Muscle of leg (tissue), 11 donors: ENCODE results near the gene HTRA2. TPM values are rescaled to one million over a fixed set of nuclear protein-coding genes. Genes with fewer than 3 reads are reported as not detected.

Experiments used
- DNase-seq: peaks from one replicate; pipeline ENCODE4 v3.0.0; 2013
- H3K27ac ChIP-seq: one replicate; pipeline ENCODE4 v1.5.1; 2013; ENCODE audit warnings: mild to moderate bottlenecking, low read length, control low read depth
- H3K27me3 ChIP-seq: one replicate; pipeline ENCODE4 v1.6.1; 2013; ENCODE audit warnings: low read length; ENCODE audit not compliant: control insufficient read depth, insufficient read depth
- H3K36me3 ChIP-seq: one replicate; pipeline ENCODE4 v1.6.1; 2013; ENCODE audit warnings: low read length; ENCODE audit not compliant: control insufficient read depth, insufficient read depth
- H3K4me1 ChIP-seq: one replicate; pipeline ENCODE4 v1.6.1; 2013; ENCODE audit warnings: low read length; ENCODE audit not compliant: control insufficient read depth, insufficient read depth
- H3K4me3 ChIP-seq: one replicate; pipeline ENCODE4 v1.5.1; 2013; ENCODE audit warnings: low read length, control low read depth
- H3K9me3 ChIP-seq: replicated peaks from 2 replicates; pipeline ENCODE4 v1.6.1; 2013; ENCODE audit warnings: low read depth, low read length; ENCODE audit not compliant: control insufficient read depth
- WGBS: methylation state at CpG from one replicate; pipeline ENCODE4 v1.1.5; 2013; ENCODE audit warnings: missing lambda C conversion rate; ENCODE audit not compliant: insufficient coverage; 5-methylcytosine and 5-hydroxymethylcytosine counted together
- polyA plus RNA-seq, 8 donors: library from polyadenylated mRNA; unstranded; fragments of 120-200 nt; gene quantifications; one replicate each; pipeline versions ENCODE4 v1.2.1 to v1.2.3, GENCODE V29; 2013; ENCODE audit warnings: inconsistent platforms in 1 of 8, low replicate concordance in 1 of 8; ENCODE audit not compliant: insufficient read length in 8 of 8, insufficient read depth in 1 of 8
- total RNA-seq: library from RNA; stranded (reverse); fragments of 120-200 nt; gene quantifications from one replicate; pipeline ENCODE4 v1.2.4, GENCODE V29; 2013

HTRA2 gene
- total and polyA plus RNA-seq, 9 donors, result 26.1 to 33.0 (median 30.2) TPM

GRCh38 chr2:74576211-74576862 is 46.6 kb downstream of the HTRA2 start:
- Histone ChIP-seq H3K27ac (no peak overlapping the region), H3K36me3 (no peaks in the 10 kb centered on the region), H3K4me1 (peaks cover 11% of the 10 kb centered on the region), H3K27me3 (no peaks in the 10 kb centered on the region), H3K9me3 (no peaks in the 10 kb centered on the region), H3K4me3 (no peak overlapping the region)
- DNase-seq, result no peak
- whole genome bisulfite sequencing, result 100% methylated on average over 1 of the region's 7 CpGs

GRCh38 chr2:74576863-74577229 is 47.1 kb downstream of the HTRA2 start:
- Histone ChIP-seq H3K4me3 (no peak overlapping the region), H3K27ac (no peak overlapping the region)
- WGBS, result no CpG with 5 or more reads among the region's 1 CpG

GRCh38 chr2:74577448-74577847 is 47.7 kb downstream of the HTRA2 start:
- DNase-seq, result peak; percentile 69

More at GRCh38 chr2:74576863-74577229, 47.1 kb downstream of the HTRA2 start:
- Histone ChIP-seq H3K9me3 (no peaks in the 10 kb centered on the region), H3K36me3 (no peaks in the 10 kb centered on the region), H3K27me3 (no peaks in the 10 kb centered on the region), H3K4me1 (peaks cover 11% of the 10 kb centered on the region)
- DNase-seq, result peak; percentile 90

GRCh38 chr2:74578408-74578807 is 48.7 kb downstream of the HTRA2 start:
- Histone ChIP-seq H3K4me1 (peaks cover 13% of the 10 kb centered on the region), H3K9me3 (no peaks in the 10 kb centered on the region), H3K27me3 (no peaks in the 10 kb centered on the region), H3K4me3 (no peak overlapping the region), H3K36me3 (no peaks in the 10 kb centered on the region), H3K27ac (no peak overlapping the region)
- DNase-seq, result no peak
- 88% methylated on average over 3 of the region's 3 CpGs for WGBS

More at GRCh38 chr2:74577448-74577847, 47.7 kb downstream of the HTRA2 start:
- WGBS, result no CpG with 5 or more reads among the region's 2 CpGs
- Histone ChIP-seq H3K36me3 (no peaks in the 10 kb centered on the region), H3K27ac (no peak overlapping the region), H3K27me3 (no peaks in the 10 kb centered on the region), H3K9me3 (no peaks in the 10 kb centered on the region), H3K4me1 (peaks cover 11% of the 10 kb centered on the region), H3K4me3 (no peak overlapping the region)

GRCh38 chr2:74581463-74581862 is 51.7 kb downstream of the HTRA2 start:
- no peak overlapping the region for H3K4me3 ChIP-seq
- no peak overlapping the region for H3K27ac ChIP-seq
- no peaks in the 10 kb centered on the region for H3K27me3 ChIP-seq
- peaks cover 8% of the 10 kb centered on the region for H3K4me1 ChIP-seq
- H3K36me3 ChIP-seq, result no peaks in the 10 kb centered on the region
- no CpG with 5 or more reads among the region's 3 CpGs for WGBS
- DNase-seq, result no peak
- H3K9me3 ChIP-seq, result no peaks in the 10 kb centered on the region

GRCh38 chr2:74582184-74582583 is 52.5 kb downstream of the HTRA2 start:
- H3K4me3 ChIP-seq, result no peak overlapping the region
- no peak for DNase-seq
- H3K4me1 ChIP-seq, result peaks cover 5% of the 10 kb centered on the region

More at GRCh38 chr2:74582184-74582583, 52.5 kb downstream of the HTRA2 start:
- Histone ChIP-seq H3K36me3 (no peaks in the 10 kb centered on the region), H3K27me3 (no peaks in the 10 kb centered on the region), H3K27ac (no peak overlapping the region), H3K9me3 (no peaks in the 10 kb centered on the region)
- WGBS, result no CpG with 5 or more reads among the region's 2 CpGs

Other genes starting within 250 kb of the HTRA2 start
- 2.2 TPM for gene SLC4A5, start 186.5 kb upstream of the HTRA2 start, total RNA-seq
- 1 to 10 TPM; 1.2 to 2.2 (median 1.6) TPM for gene SLC4A5, start 186.5 kb upstream of the HTRA2 start, polyA plus RNA-seq
- 56.6 TPM for gene DCTN1, start 149.6 kb upstream of the HTRA2 start, total RNA-seq
- gene DCTN1, start 149.6 kb upstream of the HTRA2 start, polyA plus RNA-seq, result 100 to 1,000 TPM in 7 of 8 donors, 10 to 100 TPM in 1; 96.4 to 129 (median 108) TPM
- gene C2orf81, start 108.3 kb upstream of the HTRA2 start, total RNA-seq, result 1.4 TPM
- 1 to 10 TPM; 2.2 to 3.6 (median 2.7) TPM for gene C2orf81, start 108.3 kb upstream of the HTRA2 start, polyA plus RNA-seq
- 7.5 TPM for gene WDR54, start 108.2 kb upstream of the HTRA2 start, total RNA-seq
- gene WDR54, start 108.2 kb upstream of the HTRA2 start, polyA plus RNA-seq, result 10 to 100 TPM in 7 of 8 donors, 1 to 10 TPM in 1; 8.8 to 15.8 (median 12.0) TPM
- gene RTKN, start 88.0 kb upstream of the HTRA2 start, total RNA-seq, result 46.1 TPM
- gene RTKN, start 88.0 kb upstream of the HTRA2 start, polyA plus RNA-seq, result 10 to 100 TPM; 35.4 to 58.5 (median 49.4) TPM
- 21.1 TPM for gene INO80B, start 74.8 kb upstream of the HTRA2 start, total RNA-seq
- 10 to 100 TPM; 15.9 to 26.5 (median 21.5) TPM for gene INO80B, start 74.8 kb upstream of the HTRA2 start, polyA plus RNA-seq
- 44.3 TPM for gene WBP1, start 71.5 kb upstream of the HTRA2 start, total RNA-seq
- 10 to 100 TPM; 56.0 to 74.9 (median 66.8) TPM for gene WBP1, start 71.5 kb upstream of the HTRA2 start, polyA plus RNA-seq
- 32.0 TPM for gene MOGS, start 64.6 kb upstream of the HTRA2 start, total RNA-seq
- 10 to 100 TPM; 33.8 to 41.3 (median 36.8) TPM for gene MOGS, start 64.6 kb upstream of the HTRA2 start, polyA plus RNA-seq
- gene MRPL53, start 57.3 kb upstream of the HTRA2 start, total RNA-seq, result 81.1 TPM
- gene MRPL53, start 57.3 kb upstream of the HTRA2 start, polyA plus RNA-seq, result 10 to 100 TPM; 52.5 to 87.9 (median 78.8) TPM
- 12.3 TPM for gene CCDC142, start 46.9 kb upstream of the HTRA2 start, total RNA-seq
- gene CCDC142, start 46.9 kb upstream of the HTRA2 start, polyA plus RNA-seq, result 10 to 100 TPM in 1 of 8 donors, 1 to 10 TPM in 7; 7.0 to 10.2 (median 8.3) TPM
- 12.2 TPM for gene TTC31, start 46.9 kb upstream of the HTRA2 start, total RNA-seq
- gene TTC31, start 46.9 kb upstream of the HTRA2 start, polyA plus RNA-seq, result 10 to 100 TPM; 17.5 to 25.7 (median 19.9) TPM
- 0.66 TPM for gene LBX2, start 30.3 kb upstream of the HTRA2 start, total RNA-seq
- 1 to 10 TPM in 3 of 8 donors, under 1 TPM in 5; 0.33 to 3.0 (median 0.89) TPM for gene LBX2, start 30.3 kb upstream of the HTRA2 start, polyA plus RNA-seq
- gene PCGF1, start 22.2 kb upstream of the HTRA2 start, total RNA-seq, result 11.4 TPM
- gene PCGF1, start 22.2 kb upstream of the HTRA2 start, polyA plus RNA-seq, result 10 to 100 TPM; 11.6 to 16.3 (median 13.2) TPM
- gene TLX2, start 15.5 kb upstream of the HTRA2 start, total RNA-seq, result not detected
- under 1 TPM in 1 of 8 donors, not detected in 7; 0.14 TPM for gene TLX2, start 15.5 kb upstream of the HTRA2 start, polyA plus RNA-seq
- gene DQX1, start 3.7 kb upstream of the HTRA2 start, total RNA-seq, result 0.04 TPM
- gene DQX1, start 3.7 kb upstream of the HTRA2 start, polyA plus RNA-seq, result 1 to 10 TPM in 1 of 8 donors, under 1 TPM in 6, not detected in 1; 0.11 to 1.3 (median 0.21) TPM
- gene AUP1, start 227 bp upstream of the HTRA2 start, total RNA-seq, result 58.5 TPM
- 10 to 100 TPM; 59.5 to 84.9 (median 66.6) TPM for gene AUP1, start 227 bp upstream of the HTRA2 start, polyA plus RNA-seq
- gene LOXL3, start 24.0 kb downstream of the HTRA2 start, total RNA-seq, result 6.1 TPM
- gene LOXL3, start 24.0 kb downstream of the HTRA2 start, polyA plus RNA-seq, result 10 to 100 TPM in 1 of 8 donors, 1 to 10 TPM in 7; 6.2 to 10.8 (median 7.1) TPM
- gene DOK1, start 24.8 kb downstream of the HTRA2 start, total RNA-seq, result 6.4 TPM
- gene DOK1, start 24.8 kb downstream of the HTRA2 start, polyA plus RNA-seq, result 1 to 10 TPM; 6.6 to 8.7 (median 7.0) TPM
- gene M1AP, start 118.4 kb downstream of the HTRA2 start, total RNA-seq, result 0.18 TPM
- gene M1AP, start 118.4 kb downstream of the HTRA2 start, polyA plus RNA-seq, result under 1 TPM in 6 of 8 donors, not detected in 2; 0.06 to 0.34 (median 0.14) TPM
- gene SEMA4F, start 124.3 kb downstream of the HTRA2 start, total RNA-seq, result 2.8 TPM
- 1 to 10 TPM; 2.1 to 4.6 (median 3.6) TPM for gene SEMA4F, start 124.3 kb downstream of the HTRA2 start, polyA plus RNA-seq